Measurements from ENCODE around the gene FAAH. TPM values are rescaled to one million over a fixed set of nuclear protein-coding genes. Genes with fewer than 3 reads are reported as not detected.

Gene FAAH
- total RNA-seq, 1 experiment from 2014 or later: not detected

DNA sequence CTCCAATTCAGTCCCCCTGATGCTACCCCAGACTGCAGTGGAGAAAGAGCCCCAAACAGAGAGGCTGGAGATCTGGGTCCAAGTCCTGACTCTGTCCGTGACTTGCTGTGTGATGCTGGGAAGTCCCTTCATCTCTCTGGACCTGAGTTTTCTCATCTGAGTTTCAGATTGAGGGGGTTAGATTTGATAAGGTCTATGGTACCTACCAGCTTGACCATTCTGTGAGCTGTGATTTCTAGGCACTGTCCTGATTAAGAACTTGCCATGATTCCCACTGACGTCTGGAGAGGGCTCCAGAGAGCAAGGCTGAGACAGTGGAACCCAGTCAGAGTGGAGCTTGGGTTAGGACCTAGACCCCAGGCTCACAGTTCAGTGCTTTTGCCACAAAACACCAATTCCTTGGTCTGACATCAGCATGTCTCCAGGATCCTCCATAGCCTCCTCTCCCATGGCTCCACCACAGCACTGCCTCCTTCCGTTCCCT lies 51.7 kb downstream of the FAAH start:
- Histone ChIP-seq H4K20me1 (ENCODE audit: insufficient read depth, low read depth, low read length) (no peaks in the 10 kb centered on the region), H3K27ac (ENCODE audit: low read length) (no peak overlapping the region), H3K9me3 (ENCODE audit: low read length) (no peaks in the 10 kb centered on the region), H3K4me2 (ENCODE audit: low read depth, low read length, poor library complexity, severe bottlenecking) (no peak overlapping the region), H3K27me3 (ENCODE audit: low read length) (no peaks in the 10 kb centered on the region), H3K9me2 (replicated peaks; ENCODE audit: insufficient read depth, low read length) (no peaks in the 10 kb centered on the region), H3K79me2 (ENCODE audit: low read length) (no peaks in the 10 kb centered on the region), H3K4me3 (ENCODE audit: low read length) (no peak overlapping the region), H3K9ac (ENCODE audit: low read length) (no peak overlapping the region), H3K36me3 (ENCODE audit: insufficient read depth, low read length) (no peaks in the 10 kb centered on the region), H3K4me1 (ENCODE audit: low read length) (peaks cover 7% of the 10 kb centered on the region), H2AFZ (ENCODE audit: low read length) (no peak overlapping the region)
- DNase-seq: no peak

DNA sequence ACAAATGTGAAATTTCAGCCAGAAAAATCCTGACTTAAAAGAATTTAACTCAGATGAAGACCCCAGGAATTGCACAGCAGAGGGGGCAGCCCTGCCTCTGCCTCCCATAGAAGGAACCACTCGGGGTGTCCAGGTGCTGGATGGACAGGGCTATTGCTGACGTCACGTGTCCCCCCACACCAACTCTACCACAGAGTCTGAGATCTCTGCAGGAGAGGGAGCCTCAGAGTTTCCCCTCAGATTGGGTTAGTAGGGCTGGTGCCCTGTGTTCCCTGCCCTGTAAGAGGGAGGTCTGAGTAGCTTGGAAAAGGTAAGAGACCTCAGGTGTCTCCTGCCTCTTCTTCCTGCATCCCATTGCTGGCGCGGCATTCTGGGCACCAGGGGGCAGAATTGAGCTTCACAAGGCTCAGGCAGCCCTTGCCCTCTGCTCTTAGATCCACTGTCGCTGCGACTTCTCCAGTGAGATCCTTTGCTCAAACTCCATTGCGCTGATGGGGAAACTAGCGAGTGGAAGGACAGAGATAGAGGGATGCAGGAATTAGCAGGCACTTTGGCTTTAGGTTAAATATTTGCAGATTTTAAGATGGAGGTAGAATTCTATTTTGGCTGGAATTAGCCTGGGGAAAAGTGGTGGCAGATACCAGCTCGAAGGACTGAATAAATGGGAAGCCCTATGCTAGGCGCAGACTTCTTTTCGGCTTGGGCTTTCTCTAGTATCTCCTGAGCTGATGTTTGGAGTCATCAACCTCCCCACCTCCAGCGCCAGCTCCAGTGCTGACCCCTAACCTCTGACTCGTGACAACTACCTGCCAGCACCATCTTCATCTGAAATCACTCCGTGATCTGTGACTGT lies 52.8 kb downstream of the FAAH start:
- Histone ChIP-seq H3K79me2 (ENCODE audit: low read length) (no peaks in the 10 kb centered on the region), H3K4me3 (ENCODE audit: low read length) (no peak overlapping the region), H4K20me1 (ENCODE audit: insufficient read depth, low read depth, low read length) (no peaks in the 10 kb centered on the region), H3K9me2 (replicated peaks; ENCODE audit: insufficient read depth, low read length) (no peaks in the 10 kb centered on the region), H3K9ac (ENCODE audit: low read length) (no peak overlapping the region), H3K27me3 (ENCODE audit: low read length) (no peaks in the 10 kb centered on the region), H3K27ac (ENCODE audit: low read length) (no peak overlapping the region), H2AFZ (ENCODE audit: low read length) (no peak overlapping the region), H3K36me3 (ENCODE audit: insufficient read depth, low read length) (no peaks in the 10 kb centered on the region), H3K9me3 (ENCODE audit: low read length) (no peaks in the 10 kb centered on the region), H3K4me1 (ENCODE audit: low read length) (peaks cover 7% of the 10 kb centered on the region), H3K4me2 (ENCODE audit: low read depth, low read length, poor library complexity, severe bottlenecking) (no peak overlapping the region)
- peak; percentile 92 for DNase-seq

DNA sequence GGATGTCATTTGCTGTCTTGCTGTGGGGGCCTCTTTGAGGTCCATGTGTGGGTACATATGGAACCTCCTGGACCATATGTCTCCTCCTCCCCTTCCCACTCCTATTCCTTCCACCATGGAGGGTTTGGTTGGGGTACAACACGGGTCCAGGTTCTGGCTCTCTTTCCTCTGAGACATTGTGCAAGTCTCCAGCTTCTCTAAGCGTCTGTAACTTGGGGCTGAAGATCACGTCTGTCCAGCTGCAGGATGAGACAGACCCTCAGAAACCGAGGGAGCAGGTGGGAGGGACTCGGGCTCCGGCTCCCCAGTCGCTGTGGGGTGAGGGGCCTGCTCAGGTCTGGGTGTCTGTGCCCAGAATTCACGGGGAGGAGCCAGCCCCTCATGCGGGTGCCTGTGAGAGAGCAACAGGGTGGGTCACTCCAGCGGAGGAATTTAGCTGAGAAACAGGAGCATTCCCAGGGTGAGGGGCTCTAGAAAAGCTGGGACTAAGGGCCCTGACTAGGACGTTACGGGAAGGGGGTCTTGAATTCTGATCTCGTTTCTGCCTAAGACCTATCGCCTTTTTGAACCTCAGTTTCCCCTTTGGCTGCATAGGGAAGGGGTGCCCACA lies 53.5 kb downstream of the FAAH start:
- no peak overlapping the region for H3K4me2 ChIP-seq (ENCODE audit: low read depth, low read length, poor library complexity, severe bottlenecking)
- H3K27ac ChIP-seq (ENCODE audit: low read length): no peak overlapping the region
- no peak overlapping the region for H3K9ac ChIP-seq (ENCODE audit: low read length)
- DNase-seq: no peak
- no peak overlapping the region for H2AFZ ChIP-seq (ENCODE audit: low read length)
- no peaks in the 10 kb centered on the region for H3K9me2 ChIP-seq (replicated peaks; ENCODE audit: insufficient read depth, low read length)
- H3K4me1 ChIP-seq (ENCODE audit: low read length): peaks cover 4% of the 10 kb centered on the region; the same call in 1 of the 2 replicates
- no peak overlapping the region for H3K4me3 ChIP-seq (ENCODE audit: low read length)
- no peaks in the 10 kb centered on the region for H4K20me1 ChIP-seq (ENCODE audit: insufficient read depth, low read depth, low read length)
- no peaks in the 10 kb centered on the region for H3K36me3 ChIP-seq (ENCODE audit: insufficient read depth, low read length)
- H3K79me2 ChIP-seq (ENCODE audit: low read length): no peaks in the 10 kb centered on the region
- H3K27me3 ChIP-seq (ENCODE audit: low read length): no peaks in the 10 kb centered on the region
- H3K9me3 ChIP-seq (ENCODE audit: low read length): no peaks in the 10 kb centered on the region

GRCh38 chr1:46448109-46448911 lies 54.2 kb downstream of the FAAH start:
- Histone ChIP-seq H3K27me3 (ENCODE audit: low read length) (no peaks in the 10 kb centered on the region), H3K79me2 (ENCODE audit: low read length) (no peaks in the 10 kb centered on the region), H3K4me3 (ENCODE audit: low read length) (no peak overlapping the region), H3K36me3 (ENCODE audit: insufficient read depth, low read length) (no peaks in the 10 kb centered on the region), H3K4me2 (ENCODE audit: low read depth, low read length, poor library complexity, severe bottlenecking) (no peak overlapping the region), H3K27ac (ENCODE audit: low read length) (no peak overlapping the region), H3K9ac (ENCODE audit: low read length) (no peak overlapping the region), H3K9me3 (ENCODE audit: low read length) (no peaks in the 10 kb centered on the region), H3K4me1 (ENCODE audit: low read length) (no peaks in the 10 kb centered on the region), H3K9me2 (replicated peaks; ENCODE audit: insufficient read depth, low read length) (no peaks in the 10 kb centered on the region), H2AFZ (ENCODE audit: low read length) (no peak overlapping the region), H4K20me1 (ENCODE audit: insufficient read depth, low read depth, low read length) (no peaks in the 10 kb centered on the region)
- no peak for DNase-seq

GRCh38 chr1:46449223-46450159 lies 55.4 kb downstream of the FAAH start:
- Histone ChIP-seq H3K4me1 (ENCODE audit: low read length) (no peaks in the 10 kb centered on the region), H4K20me1 (ENCODE audit: insufficient read depth, low read depth, low read length) (no peaks in the 10 kb centered on the region), H3K4me2 (ENCODE audit: low read depth, low read length, poor library complexity, severe bottlenecking) (no peak overlapping the region), H3K36me3 (ENCODE audit: insufficient read depth, low read length) (no peaks in the 10 kb centered on the region), H3K4me3 (ENCODE audit: low read length) (no peak overlapping the region), H3K79me2 (ENCODE audit: low read length) (no peaks in the 10 kb centered on the region), H3K27me3 (ENCODE audit: low read length) (no peaks in the 10 kb centered on the region), H3K9ac (ENCODE audit: low read length) (no peak overlapping the region), H2AFZ (ENCODE audit: low read length) (no peak overlapping the region), H3K27ac (ENCODE audit: low read length) (no peak overlapping the region), H3K9me2 (replicated peaks; ENCODE audit: insufficient read depth, low read length) (no peaks in the 10 kb centered on the region), H3K9me3 (ENCODE audit: low read length) (no peaks in the 10 kb centered on the region)
- DNase-seq: no peak

- Histone ChIP-seq H3K4me3 (ENCODE audit: low read length) (no peak overlapping the region), H3K36me3 (ENCODE audit: insufficient read depth, low read length) (no peaks in the 10 kb centered on the region), H3K4me1 (ENCODE audit: low read length) (no peaks in the 10 kb centered on the region), H3K4me2 (ENCODE audit: low read depth, low read length, poor library complexity, severe bottlenecking) (no peak overlapping the region), H3K79me2 (ENCODE audit: low read length) (no peaks in the 10 kb centered on the region), H3K27ac (ENCODE audit: low read length) (no peak overlapping the region), H3K9me3 (ENCODE audit: low read length) (no peaks in the 10 kb centered on the region), H3K27me3 (ENCODE audit: low read length) (no peaks in the 10 kb centered on the region), H4K20me1 (ENCODE audit: insufficient read depth, low read depth, low read length) (no peaks in the 10 kb centered on the region), H2AFZ (ENCODE audit: low read length) (no peak overlapping the region), H3K9me2 (replicated peaks; ENCODE audit: insufficient read depth, low read length) (no peaks in the 10 kb centered on the region), H3K9ac (ENCODE audit: low read length) (no peak overlapping the region)
- no peak for DNase-seq
Observed at GRCh38 chr1:46450160-46450517, 56.0 kb downstream of the FAAH start.

DNA sequence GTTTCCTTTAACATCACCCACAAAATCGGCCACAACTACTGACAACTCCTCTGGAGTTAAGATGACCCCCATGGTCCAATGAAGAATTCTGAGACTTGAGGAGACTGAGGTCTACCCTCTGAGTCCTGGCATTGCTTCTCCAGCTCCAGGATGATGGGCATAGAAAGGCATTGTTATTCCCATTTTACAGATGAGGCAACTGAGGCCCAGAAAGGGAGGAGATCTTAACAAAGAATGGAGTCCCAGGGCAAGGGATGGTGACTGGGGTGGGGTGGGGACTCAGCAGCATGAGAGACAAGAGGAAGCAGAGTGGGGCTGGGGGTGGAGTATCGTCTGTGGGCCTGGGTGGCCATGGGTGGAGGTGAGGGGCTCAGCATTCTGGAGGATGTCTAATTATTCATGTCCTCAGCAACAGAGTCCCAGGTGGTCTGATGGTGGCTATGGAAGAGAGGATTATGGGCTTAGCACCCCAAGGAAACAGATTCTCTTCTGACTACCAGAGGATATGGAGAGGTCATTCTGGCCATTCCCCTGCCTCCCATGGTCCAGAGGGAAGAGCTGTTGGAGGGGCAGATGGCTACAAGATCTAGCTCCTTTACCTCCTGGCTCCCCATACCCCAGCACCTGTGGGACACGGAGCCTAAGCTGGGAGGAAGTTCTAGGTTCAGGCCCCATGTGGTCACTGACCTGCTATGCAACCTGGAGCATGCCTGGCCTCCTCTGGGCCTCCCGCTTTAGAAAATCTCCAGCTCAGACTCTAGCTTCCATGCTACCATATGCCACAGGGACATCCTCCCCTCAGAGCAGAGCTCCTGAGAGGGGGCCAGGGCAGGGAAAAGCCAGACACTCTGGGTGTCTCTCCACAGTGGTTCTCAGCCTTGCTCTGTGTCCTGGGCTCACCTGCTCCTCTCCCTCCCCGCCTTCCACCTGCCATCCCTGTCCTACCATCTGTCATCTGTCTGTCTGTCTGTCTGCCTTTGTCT lies 58.1 kb downstream of the FAAH start:
- DNase-seq: no peak

More for the DNA sequence above, 58.1 kb downstream of the FAAH start:
- H3K9me3 ChIP-seq (ENCODE audit: low read length): no peaks in the 10 kb centered on the region
- no peak overlapping the region for H3K4me2 ChIP-seq (ENCODE audit: low read depth, low read length, poor library complexity, severe bottlenecking)
- H3K4me1 ChIP-seq (ENCODE audit: low read length): no peaks in the 10 kb centered on the region
- no peaks in the 10 kb centered on the region for H3K9me2 ChIP-seq (replicated peaks; ENCODE audit: insufficient read depth, low read length)
- no peaks in the 10 kb centered on the region for H3K27me3 ChIP-seq (ENCODE audit: low read length)
- no peak overlapping the region for H3K4me3 ChIP-seq (ENCODE audit: low read length)
- no peaks in the 10 kb centered on the region for H3K36me3 ChIP-seq (ENCODE audit: insufficient read depth, low read length)
- no peaks in the 10 kb centered on the region for H3K79me2 ChIP-seq (ENCODE audit: low read length)
- H3K27ac ChIP-seq (ENCODE audit: low read length): no peak overlapping the region
- H2AFZ ChIP-seq (ENCODE audit: low read length): no peak overlapping the region
- no peaks in the 10 kb centered on the region for H4K20me1 ChIP-seq (ENCODE audit: insufficient read depth, low read depth, low read length)
- no peak overlapping the region for H3K9ac ChIP-seq (ENCODE audit: low read length)

Measured in Karpas-422 (cell line).